ENCODE data around the gene GPALPP1.
"Not testable (repeated sequence)": the region's sequence is repeated elsewhere in the genome, so short reads cannot be mapped to it uniquely, and the experiment has no call there.

Gene GPALPP1

DNA sequence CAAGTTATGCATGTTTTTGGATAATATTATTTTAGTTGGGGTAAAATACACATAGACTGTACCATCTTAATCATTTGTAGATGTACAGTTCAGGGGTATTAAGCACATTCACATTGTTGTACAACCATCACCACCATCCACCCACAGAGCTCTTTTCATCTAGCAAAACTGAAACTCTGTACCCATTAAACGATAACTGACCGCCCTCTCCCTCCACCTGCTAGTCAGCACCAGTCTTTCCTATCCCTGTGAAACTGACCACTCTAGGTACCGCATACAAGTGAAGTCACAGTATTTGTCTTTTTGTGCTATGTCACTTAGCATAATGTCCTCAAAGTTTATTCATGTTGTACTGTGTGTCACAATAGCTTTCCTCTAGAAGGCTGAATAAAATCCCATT is 70.7 kb downstream of the GPALPP1 start:
- Mint-ChIP-seq H3K27ac (no peak overlapping the region), H3K27me3 (no peaks in the 10 kb centered on the region), H3K4me3 (no peak overlapping the region), H3K36me3 (ENCODE audit: low read depth) (no peaks in the 10 kb centered on the region), H3K9me3 (peaks cover 9% of the 10 kb centered on the region), H3K4me1 (ENCODE audit: low read depth) (peaks cover 29% of the 10 kb centered on the region)
- intact Hi-C loops (cut with micrococcal nuclease): no loop called here

DNA sequence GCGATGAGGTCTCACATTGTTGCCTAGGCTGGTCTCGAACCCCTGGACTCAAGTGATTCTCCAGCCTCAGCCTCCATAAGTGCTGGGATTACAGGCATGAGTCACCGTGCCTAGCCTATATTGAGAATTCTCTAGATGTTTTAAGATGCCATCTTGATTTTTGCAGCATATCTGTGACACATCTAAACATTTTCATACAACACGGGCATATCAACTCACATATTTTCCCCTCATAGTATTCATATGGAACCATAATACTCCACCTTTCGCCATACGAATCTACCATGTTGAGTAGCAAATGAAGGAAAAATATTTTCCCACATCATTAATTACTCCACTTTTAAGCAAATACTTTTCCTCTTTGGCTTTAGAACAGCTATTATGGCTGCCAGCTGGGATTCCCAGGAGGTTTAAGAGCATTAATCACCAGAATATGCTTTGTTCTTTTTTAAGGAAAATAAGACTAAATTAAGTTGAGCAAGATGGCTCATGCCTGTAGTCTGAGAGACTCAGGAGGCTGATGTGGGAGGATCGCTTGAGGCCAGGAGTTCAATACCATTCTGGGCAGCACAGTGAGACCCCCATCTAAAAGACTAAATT is 74.0 kb downstream of the GPALPP1 start:
- peaks cover 11% of the 10 kb centered on the region for H3K4me1 Mint-ChIP-seq (ENCODE audit: low read depth)
- no peak overlapping the region for H3K4me3 Mint-ChIP-seq
- H3K27me3 Mint-ChIP-seq: no peaks in the 10 kb centered on the region
- no peak overlapping the region for H3K27ac Mint-ChIP-seq
- H3K9me3 Mint-ChIP-seq: peaks cover 6% of the 10 kb centered on the region
- H3K36me3 Mint-ChIP-seq (ENCODE audit: low read depth): no peaks in the 10 kb centered on the region
- intact Hi-C loops (cut with micrococcal nuclease): no loop called here

DNA sequence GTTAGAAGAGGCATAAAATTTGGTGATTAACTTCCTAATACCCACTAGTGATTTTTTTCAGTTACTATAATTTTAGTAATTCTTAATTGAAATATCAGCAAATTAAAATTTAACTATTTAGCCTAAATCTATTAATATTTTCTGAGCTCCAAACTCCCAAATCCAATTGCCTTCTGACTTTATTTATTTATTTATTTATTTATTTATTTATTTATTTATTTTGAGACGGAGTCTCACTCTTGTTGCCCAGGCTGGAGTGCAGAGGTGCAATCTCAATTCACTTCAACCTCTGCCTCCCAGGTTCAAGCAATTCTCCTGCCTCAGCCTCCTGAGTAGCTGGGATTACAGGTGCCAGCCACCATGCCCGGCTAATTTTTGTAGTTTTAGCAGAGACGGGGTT is 74.6 kb downstream of the GPALPP1 start:
- intact Hi-C loops (cut with micrococcal nuclease); H3K4me3 Mint-ChIP-seq; H3K9me3 Mint-ChIP-seq; H3K27me3 Mint-ChIP-seq; H3K27ac Mint-ChIP-seq; H3K36me3 Mint-ChIP-seq (ENCODE audit: low read depth): not testable (repeated sequence)
- H3K4me1 Mint-ChIP-seq (ENCODE audit: low read depth): peaks cover 12% of the 10 kb centered on the region

- Mint-ChIP-seq H3K4me3 (no peak overlapping the region), H3K9me3 (no peaks in the 10 kb centered on the region), H3K27ac (no peak overlapping the region), H3K27me3 (no peaks in the 10 kb centered on the region), H3K36me3 (ENCODE audit: low read depth) (no peaks in the 10 kb centered on the region), H3K4me1 (ENCODE audit: low read depth) (peaks cover 13% of the 10 kb centered on the region)
- intact Hi-C loops (cut with micrococcal nuclease): no loop called here
Measured at GRCh38 chr13:45064889-45065288, 75.6 kb downstream of the GPALPP1 start.

GRCh38 chr13:45068036-45069001 is 79.0 kb downstream of the GPALPP1 start:
- Mint-ChIP-seq H3K27ac (no peak overlapping the region), H3K4me3 (no peak overlapping the region), H3K36me3 (ENCODE audit: low read depth) (no peaks in the 10 kb centered on the region), H3K4me1 (ENCODE audit: low read depth) (peaks cover 13% of the 10 kb centered on the region), H3K9me3 (no peaks in the 10 kb centered on the region), H3K27me3 (no peaks in the 10 kb centered on the region)
- intact Hi-C loops (cut with micrococcal nuclease): no loop called here

DNA sequence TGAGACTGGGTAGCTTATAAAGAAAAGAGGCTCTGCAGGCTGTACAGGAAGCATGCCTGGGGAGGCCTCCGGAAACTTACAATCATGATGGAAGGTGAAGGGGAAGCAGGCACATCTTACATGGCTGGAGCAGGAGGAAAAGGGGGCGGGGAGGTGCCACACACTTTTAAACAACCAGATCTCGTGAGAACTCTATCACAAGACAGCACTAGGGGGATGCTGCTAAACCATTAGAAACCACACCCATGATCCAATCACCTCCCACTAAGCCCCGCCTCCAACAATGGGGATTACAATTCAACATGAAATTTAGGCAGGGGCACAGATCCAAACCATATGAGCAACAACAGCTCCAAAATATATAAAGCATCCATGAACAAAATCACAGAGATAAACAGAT is 84.5 kb downstream of the GPALPP1 start:
- no peaks in the 10 kb centered on the region for H3K9me3 Mint-ChIP-seq
- peaks cover 6% of the 10 kb centered on the region for H3K4me1 Mint-ChIP-seq (ENCODE audit: low read depth)
- H3K36me3 Mint-ChIP-seq (ENCODE audit: low read depth): no peaks in the 10 kb centered on the region
- no peak overlapping the region for H3K27ac Mint-ChIP-seq
- H3K27me3 Mint-ChIP-seq: no peaks in the 10 kb centered on the region
- H3K4me3 Mint-ChIP-seq: no peak overlapping the region
- intact Hi-C loops (cut with micrococcal nuclease): no loop called here

DNA sequence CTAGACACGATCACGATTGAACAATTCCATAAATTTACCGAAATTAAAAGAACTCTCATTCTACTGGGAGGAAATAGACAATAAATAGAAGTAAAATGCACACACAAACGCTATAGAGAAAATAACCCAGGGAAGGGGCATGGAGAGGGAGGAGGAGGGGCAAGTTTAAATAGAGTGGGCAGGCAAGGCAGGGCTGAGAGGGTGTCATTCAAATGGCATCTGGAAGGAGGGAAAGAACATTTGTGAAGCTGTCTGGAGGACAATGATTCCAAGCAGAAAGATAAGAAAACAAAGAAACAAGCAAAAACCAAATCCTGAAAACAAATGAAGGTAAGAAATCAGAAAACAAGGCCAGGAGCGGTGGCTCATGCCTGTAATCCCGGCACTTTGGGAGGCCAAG is 85.4 kb downstream of the GPALPP1 start:
- intact Hi-C loops (cut with micrococcal nuclease): no loop called here
- Mint-ChIP-seq H3K27ac (no peak overlapping the region), H3K4me1 (ENCODE audit: low read depth) (peaks cover 5% of the 10 kb centered on the region), H3K27me3 (no peaks in the 10 kb centered on the region), H3K9me3 (no peaks in the 10 kb centered on the region), H3K4me3 (no peak overlapping the region), H3K36me3 (ENCODE audit: low read depth) (no peaks in the 10 kb centered on the region)

GRCh38 chr13:45078003-45078402 is 88.7 kb downstream of the GPALPP1 start:
- peaks cover 6% of the 10 kb centered on the region for H3K27me3 Mint-ChIP-seq
- no peak overlapping the region for H3K4me3 Mint-ChIP-seq
- intact Hi-C loops (cut with micrococcal nuclease): no loop called here
- no peaks in the 10 kb centered on the region for H3K36me3 Mint-ChIP-seq (ENCODE audit: low read depth)
- no peak overlapping the region for H3K27ac Mint-ChIP-seq
- H3K9me3 Mint-ChIP-seq: no peaks in the 10 kb centered on the region
- H3K4me1 Mint-ChIP-seq (ENCODE audit: low read depth): peaks cover 5% of the 10 kb centered on the region

Measured in dendritic cell treated with granulocyte-macrophage colony-stimulating factor and Interleukin-4, amounts not matched to agents 40 ng/mL and 50 ng/mL, for 4 days (primary cell).